Small intestine (tissue), 16 donors: ENCODE results near the gene GAGE2A. TPM values are rescaled to one million over a fixed set of nuclear protein-coding genes. Genes with fewer than 3 reads are reported as not detected.
"Not testable (repeated sequence)": the region's sequence is repeated elsewhere in the genome, so short reads cannot be mapped to it uniquely, and the experiment has no call there.

Source experiments
- DNase-seq, 2 donors: peaks; one replicate each; pipeline versions ENCODE4 v3.0.0 to v3.0.0-alpha.2; 2013
- FAIRE-seq: peaks from 2 replicates; lab custom pipeline; 2012; peaks lifted over from hg19 to GRCh38; lab: Jason Lieb, UNC
- H3K27ac ChIP-seq, 3 donors: one replicate each; pipeline ENCODE4 v1.5.1; 2013; ENCODE audit warnings: low read length in 2 of 3, mild to moderate bottlenecking in 2 of 3, control low read depth in 1 of 3, inconsistent platforms in 1 of 3, low read depth in 1 of 3, moderate library complexity in 1 of 3
- H3K27me3 ChIP-seq, 3 donors: one replicate each; pipeline ENCODE4 v1.6.1; 2013; ENCODE audit warnings: low read length in 3 of 3, inconsistent platforms in 1 of 3; ENCODE audit not compliant: control insufficient read depth in 3 of 3, insufficient read depth in 3 of 3
- H3K36me3 ChIP-seq, 3 donors: one replicate each; pipeline ENCODE4 v1.6.1; 2013; ENCODE audit warnings: low read length in 3 of 3, inconsistent platforms in 1 of 3, low read depth in 1 of 3, mild to moderate bottlenecking in 1 of 3, moderate library complexity in 1 of 3; ENCODE audit not compliant: control insufficient read depth in 3 of 3, insufficient read depth in 2 of 3
- H3K4me1 ChIP-seq, 3 donors: one replicate each; pipeline ENCODE4 v1.6.1; 2013; ENCODE audit warnings: low read length in 2 of 3, inconsistent platforms in 1 of 3, low read depth in 1 of 3, mild to moderate bottlenecking in 1 of 3, moderate library complexity in 1 of 3; ENCODE audit not compliant: control insufficient read depth in 3 of 3, insufficient read depth in 2 of 3
- H3K4me3 ChIP-seq, 3 donors: one replicate each; pipeline ENCODE4 v1.5.1; 2013; ENCODE audit warnings: low read length in 3 of 3, control low read depth in 1 of 3, inconsistent platforms in 1 of 3, low read depth in 1 of 3, mild to moderate bottlenecking in 1 of 3, moderate library complexity in 1 of 3
- H3K9me3 ChIP-seq, 2 donors: one replicate each; pipeline ENCODE4 v1.6.1; 2013; ENCODE audit warnings: low read depth in 1 of 2, low read length in 1 of 2; ENCODE audit not compliant: control insufficient read depth in 2 of 2, insufficient read depth in 1 of 2
- WGBS, 3 donors: extraction: QIAGEN DNeasy Blood & Tissue Kit; methylation state at CpG; one replicate each; pipeline ENCODE4 v1.1.7; 2013; 5-methylcytosine and 5-hydroxymethylcytosine counted together
- long read RNA-seq, 10 donors: transcript quantifications; one replicate each; lab custom pipeline, GENCODE V29; 2026
- polyA plus RNA-seq, 4 donors: library from polyadenylated mRNA; stranded (reverse) in 3 of 4; unstranded in 1 of 4; fragments of 200-250 nt in 3 of 4; fragments of 120-200 nt in 1 of 4; gene quantifications; one replicate each; pipeline versions ENCODE4 v1.2.1 to v1.2.3, GENCODE V29; 2013
- donor health status: healthy with polysubstance abuse.
- donor health status: control.
- donor health status: control.
- donor health status: Bipolar disorder and iron deficiency.
- donor health status: healthy.

The GAGE2A gene, protein sequence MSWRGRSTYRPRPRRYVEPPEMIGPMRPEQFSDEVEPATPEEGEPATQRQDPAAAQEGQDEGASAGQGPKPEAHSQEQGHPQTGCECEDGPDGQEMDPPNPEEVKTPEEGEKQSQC
- polyA plus RNA-seq: not detected
- long read RNA-seq, donor 1: 0 reads
- long read RNA-seq, donor 2: 0 reads
- long read RNA-seq, donor 3: 0 reads
- long read RNA-seq, donor 4: 0 reads
- long read RNA-seq, donor 5: 0 reads
- long read RNA-seq, donor 6: 0 reads
- long read RNA-seq, donor 7: 0 reads
- long read RNA-seq, donor 8: 0 reads
- long read RNA-seq, donor 9: 0 reads
- long read RNA-seq, donor 10: 0 reads

DNA sequence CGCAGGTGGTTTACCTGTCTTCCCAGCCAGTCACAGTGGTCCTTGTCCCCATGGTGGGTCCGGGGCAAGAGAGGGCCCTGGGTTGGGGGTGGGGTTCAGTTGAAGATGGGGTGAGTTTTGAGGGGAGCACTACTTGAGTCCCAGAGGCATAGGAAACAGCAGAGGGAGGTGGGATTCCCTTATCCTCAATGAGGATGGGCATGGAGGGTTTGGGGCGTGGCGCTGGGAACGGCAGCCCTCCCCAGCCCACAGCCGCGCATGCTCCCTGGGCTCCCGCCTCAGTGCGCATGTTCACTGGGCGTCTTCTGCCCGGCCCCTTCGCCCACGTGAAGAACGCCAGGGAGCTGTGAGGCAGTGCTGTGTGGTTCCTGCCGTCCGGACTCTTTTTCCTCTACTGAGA lies at the start of gene GAGE2A:
Gene GAGE2A, plus strand, starts transcription at position 301 of the 400 bp plus-strand sequence. CDS start 1,155 bp downstream, outside the sequence.
- DNase-seq, H3K27ac ChIP-seq, FAIRE-seq, H3K36me3 ChIP-seq, H3K9me3 ChIP-seq, H3K4me1 ChIP-seq, H3K27me3 ChIP-seq, H3K4me3 ChIP-seq: not testable (repeated sequence)
- WGBS, 3 donors: no CpG with 5 or more reads among the region's 16 CpGs

DNA sequence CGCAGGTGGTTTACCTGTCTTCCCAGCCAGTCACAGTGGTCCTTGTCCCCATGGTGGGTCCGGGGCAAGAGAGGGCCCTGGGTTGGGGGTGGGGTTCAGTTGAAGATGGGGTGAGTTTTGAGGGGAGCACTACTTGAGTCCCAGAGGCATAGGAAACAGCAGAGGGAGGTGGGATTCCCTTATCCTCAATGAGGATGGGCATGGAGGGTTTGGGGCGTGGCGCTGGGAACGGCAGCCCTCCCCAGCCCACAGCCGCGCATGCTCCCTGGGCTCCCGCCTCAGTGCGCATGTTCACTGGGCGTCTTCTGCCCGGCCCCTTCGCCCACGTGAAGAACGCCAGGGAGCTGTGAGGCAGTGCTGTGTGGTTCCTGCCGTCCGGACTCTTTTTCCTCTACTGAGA lies 47.9 kb upstream of the GAGE2A start, which contains the start of gene GAGE12D:
Gene GAGE12D, plus strand, starts transcription at position 301 of the 400 bp plus-strand sequence. CDS start 1,155 bp downstream, outside the sequence.
- not testable (repeated sequence) for DNase-seq, H3K4me3 ChIP-seq, H3K27me3 ChIP-seq, H3K4me1 ChIP-seq, FAIRE-seq, H3K27ac ChIP-seq, H3K36me3 ChIP-seq, H3K9me3 ChIP-seq
- WGBS, 3 donors: no CpG with 5 or more reads among the region's 16 CpGs

DNA sequence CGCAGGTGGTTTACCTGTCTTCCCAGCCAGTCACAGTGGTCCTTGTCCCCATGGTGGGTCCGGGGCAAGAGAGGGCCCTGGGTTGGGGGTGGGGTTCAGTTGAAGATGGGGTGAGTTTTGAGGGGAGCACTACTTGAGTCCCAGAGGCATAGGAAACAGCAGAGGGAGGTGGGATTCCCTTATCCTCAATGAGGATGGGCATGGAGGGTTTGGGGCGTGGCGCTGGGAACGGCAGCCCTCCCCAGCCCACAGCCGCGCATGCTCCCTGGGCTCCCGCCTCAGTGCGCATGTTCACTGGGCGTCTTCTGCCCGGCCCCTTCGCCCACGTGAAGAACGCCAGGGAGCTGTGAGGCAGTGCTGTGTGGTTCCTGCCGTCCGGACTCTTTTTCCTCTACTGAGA lies 38.3 kb upstream of the GAGE2A start, which contains the start of gene GAGE12E:
Gene GAGE12E, plus strand, starts transcription at position 301 of the 400 bp plus-strand sequence. CDS start 1,155 bp downstream, outside the sequence.
- WGBS, 3 donors: no CpG with 5 or more reads among the region's 16 CpGs
- H3K36me3 ChIP-seq, FAIRE-seq, DNase-seq, H3K27me3 ChIP-seq, H3K4me3 ChIP-seq, H3K9me3 ChIP-seq, H3K27ac ChIP-seq, H3K4me1 ChIP-seq: not testable (repeated sequence)

DNA sequence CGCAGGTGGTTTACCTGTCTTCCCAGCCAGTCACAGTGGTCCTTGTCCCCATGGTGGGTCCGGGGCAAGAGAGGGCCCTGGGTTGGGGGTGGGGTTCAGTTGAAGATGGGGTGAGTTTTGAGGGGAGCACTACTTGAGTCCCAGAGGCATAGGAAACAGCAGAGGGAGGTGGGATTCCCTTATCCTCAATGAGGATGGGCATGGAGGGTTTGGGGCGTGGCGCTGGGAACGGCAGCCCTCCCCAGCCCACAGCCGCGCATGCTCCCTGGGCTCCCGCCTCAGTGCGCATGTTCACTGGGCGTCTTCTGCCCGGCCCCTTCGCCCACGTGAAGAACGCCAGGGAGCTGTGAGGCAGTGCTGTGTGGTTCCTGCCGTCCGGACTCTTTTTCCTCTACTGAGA lies 28.8 kb upstream of the GAGE2A start, which contains the start of gene GAGE12F:
Gene GAGE12F, plus strand, starts transcription at position 301 of the 400 bp plus-strand sequence. CDS start 1,155 bp downstream, outside the sequence.
- WGBS, 3 donors: no CpG with 5 or more reads among the region's 16 CpGs
- not testable (repeated sequence) for H3K9me3 ChIP-seq, H3K27me3 ChIP-seq, H3K4me1 ChIP-seq, DNase-seq, H3K36me3 ChIP-seq, H3K4me3 ChIP-seq, H3K27ac ChIP-seq, FAIRE-seq

DNA sequence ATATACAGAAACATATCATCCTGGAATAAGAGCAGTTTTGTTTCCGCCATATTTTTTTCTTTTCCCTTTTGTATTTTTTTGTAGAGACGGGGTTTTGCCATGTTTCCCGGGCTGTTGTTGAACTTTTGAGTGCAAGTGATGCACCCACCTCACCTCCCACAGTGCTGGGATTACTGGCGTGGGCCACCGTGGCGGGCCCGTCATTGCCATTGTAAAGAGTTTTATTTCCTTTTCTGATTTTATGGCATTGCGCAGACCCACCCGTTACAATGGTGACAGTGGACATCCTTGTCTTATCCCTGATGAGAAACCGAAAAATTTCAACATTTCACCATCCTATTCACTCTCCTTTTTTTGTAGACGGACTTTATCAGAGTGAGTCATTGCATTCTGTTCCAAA lies 20.6 kb upstream of the GAGE2A start:
- FAIRE-seq, H3K4me3 ChIP-seq, H3K9me3 ChIP-seq, H3K27ac ChIP-seq, H3K36me3 ChIP-seq, H3K4me1 ChIP-seq, DNase-seq, H3K27me3 ChIP-seq: not testable (repeated sequence)
- WGBS, 3 donors: no CpG with 5 or more reads among the region's 11 CpGs

DNA sequence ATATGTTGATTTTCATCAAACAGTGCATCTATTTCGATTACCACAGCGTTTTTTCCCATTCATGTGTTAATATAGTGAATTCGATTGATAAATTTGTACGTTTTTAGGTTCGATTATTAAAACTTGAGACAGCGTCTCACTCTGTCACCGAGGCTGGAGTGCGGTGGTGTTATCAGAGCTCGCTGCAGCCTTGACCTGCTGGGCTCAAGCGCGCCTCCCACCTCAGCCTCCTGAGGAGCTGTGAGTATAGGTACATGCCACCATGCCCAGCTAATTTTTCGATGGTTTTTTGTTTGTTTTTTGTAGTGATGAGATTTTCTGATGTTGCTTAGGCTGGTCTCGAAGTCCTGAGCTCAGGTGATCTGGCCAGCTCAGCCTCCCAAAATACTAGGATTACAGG lies 20.1 kb upstream of the GAGE2A start:
- not testable (repeated sequence) for DNase-seq, H3K9me3 ChIP-seq, H3K36me3 ChIP-seq, H3K4me3 ChIP-seq, H3K27ac ChIP-seq, H3K27me3 ChIP-seq, H3K4me1 ChIP-seq, FAIRE-seq
- WGBS, 3 donors: no CpG with 5 or more reads among the region's 13 CpGs

DNA sequence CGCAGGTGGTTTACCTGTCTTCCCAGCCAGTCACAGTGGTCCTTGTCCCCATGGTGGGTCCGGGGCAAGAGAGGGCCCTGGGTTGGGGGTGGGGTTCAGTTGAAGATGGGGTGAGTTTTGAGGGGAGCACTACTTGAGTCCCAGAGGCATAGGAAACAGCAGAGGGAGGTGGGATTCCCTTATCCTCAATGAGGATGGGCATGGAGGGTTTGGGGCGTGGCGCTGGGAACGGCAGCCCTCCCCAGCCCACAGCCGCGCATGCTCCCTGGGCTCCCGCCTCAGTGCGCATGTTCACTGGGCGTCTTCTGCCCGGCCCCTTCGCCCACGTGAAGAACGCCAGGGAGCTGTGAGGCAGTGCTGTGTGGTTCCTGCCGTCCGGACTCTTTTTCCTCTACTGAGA lies 19.2 kb upstream of the GAGE2A start, which contains the start of gene GAGE12G:
Gene GAGE12G, plus strand, starts transcription at position 301 of the 400 bp plus-strand sequence. CDS start 1,155 bp downstream, outside the sequence.
- not testable (repeated sequence) for H3K36me3 ChIP-seq, H3K27me3 ChIP-seq, H3K4me3 ChIP-seq, H3K4me1 ChIP-seq, DNase-seq, H3K9me3 ChIP-seq, FAIRE-seq, H3K27ac ChIP-seq
- no CpG with 5 or more reads among the region's 16 CpGs for WGBS, 3 donors

DNA sequence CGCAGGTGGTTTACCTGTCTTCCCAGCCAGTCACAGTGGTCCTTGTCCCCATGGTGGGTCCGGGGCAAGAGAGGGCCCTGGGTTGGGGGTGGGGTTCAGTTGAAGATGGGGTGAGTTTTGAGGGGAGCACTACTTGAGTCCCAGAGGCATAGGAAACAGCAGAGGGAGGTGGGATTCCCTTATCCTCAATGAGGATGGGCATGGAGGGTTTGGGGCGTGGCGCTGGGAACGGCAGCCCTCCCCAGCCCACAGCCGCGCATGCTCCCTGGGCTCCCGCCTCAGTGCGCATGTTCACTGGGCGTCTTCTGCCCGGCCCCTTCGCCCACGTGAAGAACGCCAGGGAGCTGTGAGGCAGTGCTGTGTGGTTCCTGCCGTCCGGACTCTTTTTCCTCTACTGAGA lies 9.6 kb upstream of the GAGE2A start, which contains the start of gene GAGE12H:
Gene GAGE12H, plus strand, starts transcription at position 301 of the 400 bp plus-strand sequence. CDS start 1,155 bp downstream, outside the sequence.
- not testable (repeated sequence) for H3K27me3 ChIP-seq, H3K9me3 ChIP-seq, H3K4me3 ChIP-seq, H3K27ac ChIP-seq, H3K4me1 ChIP-seq, H3K36me3 ChIP-seq, DNase-seq, FAIRE-seq
- WGBS, 3 donors: no CpG with 5 or more reads among the region's 16 CpGs
